Non-pigmented ciliary epithelial cell (primary cell): ENCODE data around the gene MDFIC2.

Source experiments
- DNase-seq: peaks from one replicate; pipeline ENCODE4 v3.0.0-alpha.2; 2010; ENCODE audit warnings: low read depth

Gene MDFIC2

GRCh38 chr3:70179111-70179510 lies 133.3 kb downstream of the MDFIC2 start:
- no peak for DNase-seq

GRCh38 chr3:70177881-70178645 lies 134.4 kb downstream of the MDFIC2 start:
- no peak for DNase-seq

GRCh38 chr3:70176224-70176623 lies 136.2 kb downstream of the MDFIC2 start:
- no peak for DNase-seq

GRCh38 chr3:70156808-70157207 lies 155.6 kb downstream of the MDFIC2 start:
- DNase-seq, result no peak

GRCh38 chr3:70150599-70150998 lies 161.8 kb downstream of the MDFIC2 start:
- DNase-seq, result no peak

GRCh38 chr3:70149714-70150400 lies 162.6 kb downstream of the MDFIC2 start:
- DNase-seq, result no peak
